NCI-H524 treated with DMSO at 0.1 percent for 48 hours (cell line): Measurements from ENCODE around the gene MRPL38.
"Not testable (repeated sequence)": the region's sequence is repeated elsewhere in the genome, so short reads cannot be mapped to it uniquely, and the experiment has no call there.

Experiments used
- DNase-seq: peaks from one replicate; lab custom pipeline; 2025; lab: John Stamatoyannopoulos, UW

The MRPL38 gene

GRCh38 chr17:75854101-75854748 lies 50.5 kb downstream of the MRPL38 start:
- DNase-seq = no peak

GRCh38 chr17:75853433-75853832 lies 51.3 kb downstream of the MRPL38 start:
- DNase-seq = no peak

- not testable (repeated sequence) for DNase-seq
These were observed 53.0 kb downstream of the MRPL38 start for GRCh38 chr17:75851693-75851991.

DNA sequence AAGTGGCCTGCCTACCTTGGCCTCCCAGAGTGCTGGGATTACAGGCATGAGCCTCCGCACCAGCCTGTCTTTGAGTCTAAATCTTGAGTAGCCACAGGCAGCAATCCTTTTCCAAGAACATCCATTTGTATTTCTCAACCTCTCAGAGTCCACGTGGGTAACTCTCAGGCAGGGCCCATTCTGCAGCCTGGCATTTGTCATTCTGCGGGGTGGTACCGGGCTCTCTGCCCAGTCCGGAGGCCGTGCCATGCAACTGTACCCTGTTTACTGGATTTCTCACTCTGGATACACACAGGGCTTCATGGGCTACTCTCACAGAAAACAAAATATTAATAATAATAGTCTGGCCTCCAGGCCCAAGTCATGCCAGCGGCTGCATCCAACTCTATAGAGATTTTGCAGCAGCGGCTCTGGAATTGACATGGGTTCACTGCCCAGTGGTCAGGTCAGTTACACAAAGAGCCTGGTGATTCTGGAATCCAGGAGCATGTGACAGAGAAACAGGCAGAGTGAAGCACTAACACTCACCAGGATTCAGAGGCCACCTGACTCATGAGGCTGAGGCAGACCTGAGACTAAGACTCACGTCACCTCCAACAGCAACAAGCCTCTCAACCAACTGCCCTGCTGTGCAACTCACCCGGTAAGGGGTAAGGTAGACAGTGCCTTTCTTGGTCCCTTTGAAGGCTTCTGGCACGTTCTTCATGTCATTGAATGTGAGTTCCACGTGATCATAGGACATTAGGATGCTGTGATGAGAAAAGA lies 53.6 kb downstream of the MRPL38 start:
- DNase-seq = no peak

- DNase-seq = no peak
These were observed 55.0 kb downstream of the MRPL38 start for GRCh38 chr17:75849724-75850123.

GRCh38 chr17:75849279-75849646 lies 55.4 kb downstream of the MRPL38 start:
- DNase-seq = no peak
